ENCODE results near the gene SLC3A2. TPM values are rescaled to one million over a fixed set of nuclear protein-coding genes. Genes with fewer than 3 reads are reported as not detected.

Gene SLC3A2
- total RNA-seq, 1 experiment from 2014 or later: 418 TPM

GRCh38 chr11:62909107-62909894, 28.6 kb downstream of the SLC3A2 start:
- DNase-seq (ENCODE audit: low spot score): peak; percentile 97

GRCh38 chr11:62910141-62910882, 29.6 kb downstream of the SLC3A2 start:
- no peak for DNase-seq (ENCODE audit: low spot score)

- DNase-seq (ENCODE audit: low spot score): no peak
Observed at GRCh38 chr11:62911137-62912130, 30.7 kb downstream of the SLC3A2 start.

GRCh38 chr11:62912268-62912667, 31.6 kb downstream of the SLC3A2 start:
- no peak for DNase-seq (ENCODE audit: low spot score)

GRCh38 chr11:62914416-62914815, 33.7 kb downstream of the SLC3A2 start:
- DNase-seq (ENCODE audit: low spot score): no peak

GRCh38 chr11:62917906-62918502, 37.3 kb downstream of the SLC3A2 start:
- no peak for DNase-seq (ENCODE audit: low spot score)

- DNase-seq (ENCODE audit: low spot score): no peak
Observed at GRCh38 chr11:62918531-62918930, 37.8 kb downstream of the SLC3A2 start.

GRCh38 chr11:62919476-62919875, 38.8 kb downstream of the SLC3A2 start:
- no peak for DNase-seq (ENCODE audit: low spot score)

GRCh38 chr11:62919898-62920640, 39.4 kb downstream of the SLC3A2 start:
- DNase-seq (ENCODE audit: low spot score): no peak

- DNase-seq (ENCODE audit: low spot score): no peak
Observed at GRCh38 chr11:62921201-62921572, 40.5 kb downstream of the SLC3A2 start, which contains the start of gene CHRM1. TSS of gene CHRM1 (minus strand) at chr11:62921363. CDS start at chr11:62911100, 10,263 bp downstream.

GRCh38 chr11:62921573-62922188, 41.0 kb downstream of the SLC3A2 start:
- no peak for DNase-seq (ENCODE audit: low spot score)

GRCh38 chr11:62922189-62922589, 41.5 kb downstream of the SLC3A2 start:
- DNase-seq (ENCODE audit: low spot score): no peak

- no peak for DNase-seq (ENCODE audit: low spot score)
Observed at GRCh38 chr11:62922653-62923431, 42.1 kb downstream of the SLC3A2 start.

GRCh38 chr11:62923601-62924411, 43.1 kb downstream of the SLC3A2 start:
- no peak for DNase-seq (ENCODE audit: low spot score)

- DNase-seq (ENCODE audit: low spot score): no peak
Observed at GRCh38 chr11:62925308-62925707, 44.6 kb downstream of the SLC3A2 start.

- no peak for DNase-seq (ENCODE audit: low spot score)
Observed at GRCh38 chr11:62925745-62926679, 45.3 kb downstream of the SLC3A2 start.

Measured in HT-29 (cell line).